ENCODE data around the gene EXTL2. TPM values are rescaled to one million over a fixed set of nuclear protein-coding genes. Genes with fewer than 3 reads are reported as not detected.
"Not testable (repeated sequence)": the region's sequence is repeated elsewhere in the genome, so short reads cannot be mapped to it uniquely, and the experiment has no call there.

The EXTL2 gene, protein sequence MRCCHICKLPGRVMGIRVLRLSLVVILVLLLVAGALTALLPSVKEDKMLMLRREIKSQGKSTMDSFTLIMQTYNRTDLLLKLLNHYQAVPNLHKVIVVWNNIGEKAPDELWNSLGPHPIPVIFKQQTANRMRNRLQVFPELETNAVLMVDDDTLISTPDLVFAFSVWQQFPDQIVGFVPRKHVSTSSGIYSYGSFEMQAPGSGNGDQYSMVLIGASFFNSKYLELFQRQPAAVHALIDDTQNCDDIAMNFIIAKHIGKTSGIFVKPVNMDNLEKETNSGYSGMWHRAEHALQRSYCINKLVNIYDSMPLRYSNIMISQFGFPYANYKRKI
- 10 to 100 TPM in 11 of 12 donors, not detected in 1; 25.9 to 53.2 (median 42.0) TPM for polyA plus RNA-seq (ENCODE audit: insufficient read length in 12 of 12)
- long read RNA-seq, donor 1, transcript EXTL2-202 (5 exons, 3,985 nt), result major isoform, 6 of 8 reads
- long read RNA-seq, donor 1, partial matches to known transcripts, result 0 of 8 reads
- long read RNA-seq, donor 1, other reads (novel, unspliced or antisense), result 0 of 8 reads
- long read RNA-seq, donor 2, transcript EXTL2-202 (5 exons, 3,985 nt), result major isoform, 14 of 20 reads
- long read RNA-seq, donor 2, transcript EXTL2-201 (5 exons, 2,835 nt), result minor isoform, 5 of 20 reads
- long read RNA-seq, donor 2, partial matches to known transcripts, result 0 of 20 reads
- long read RNA-seq, donor 2, other reads (novel, unspliced or antisense), result 0 of 20 reads
- long read RNA-seq, donor 3, partial matches to known transcripts, result 0 of 3 reads
- long read RNA-seq, donor 3, other reads (novel, unspliced or antisense), result 0 of 3 reads
- long read RNA-seq, donor 4, partial matches to known transcripts, result 0 of 3 reads
- long read RNA-seq, donor 4, other reads (novel, unspliced or antisense), result 0 of 3 reads
- long read RNA-seq, donor 5, transcript EXTL2-201 (5 exons, 2,835 nt), result minor isoform, 7 of 17 reads
- long read RNA-seq, donor 5, transcript EXTL2-202 (5 exons, 3,985 nt), result major isoform, 10 of 17 reads
- long read RNA-seq, donor 5, partial matches to known transcripts, result 0 of 17 reads
- long read RNA-seq, donor 5, other reads (novel, unspliced or antisense), result 0 of 17 reads
- long read RNA-seq, donor 6, transcript EXTL2-202 (5 exons, 3,985 nt), result major isoform, 11 of 12 reads
- long read RNA-seq, donor 6, partial matches to known transcripts, result 0 of 12 reads
- long read RNA-seq, donor 6, other reads (novel, unspliced or antisense), result 0 of 12 reads
- long read RNA-seq, donor 7, transcript EXTL2-202 (5 exons, 3,985 nt), result major isoform, 8 of 9 reads
- long read RNA-seq, donor 7, partial matches to known transcripts, result 0 of 9 reads
- long read RNA-seq, donor 7, other reads (novel, unspliced or antisense), result 0 of 9 reads
- long read RNA-seq, donor 8, transcript EXTL2-201 (5 exons, 2,835 nt), result minor isoform, 5 of 17 reads
- long read RNA-seq, donor 8, transcript EXTL2-202 (5 exons, 3,985 nt), result major isoform, 11 of 17 reads
- long read RNA-seq, donor 8, partial matches to known transcripts, result 0 of 17 reads
- long read RNA-seq, donor 8, other reads (novel, unspliced or antisense), result 0 of 17 reads
- long read RNA-seq, donor 9, transcript EXTL2-202 (5 exons, 3,985 nt), result major isoform, 8 of 10 reads
- long read RNA-seq, donor 9, partial matches to known transcripts, result 0 of 10 reads
- long read RNA-seq, donor 9, other reads (novel, unspliced or antisense), result 0 of 10 reads
- long read RNA-seq, donor 10, transcript EXTL2-202 (5 exons, 3,985 nt), result major isoform, 6 of 7 reads
- long read RNA-seq, donor 10, partial matches to known transcripts, result 0 of 7 reads
- long read RNA-seq, donor 10, other reads (novel, unspliced or antisense), result 0 of 7 reads
- long read RNA-seq, donor 11, transcript EXTL2-202 (5 exons, 3,985 nt), result major isoform, 15 of 20 reads
- long read RNA-seq, donor 11, partial matches to known transcripts, result 0 of 20 reads
- long read RNA-seq, donor 11, other reads (novel, unspliced or antisense), result 0 of 20 reads

DNA sequence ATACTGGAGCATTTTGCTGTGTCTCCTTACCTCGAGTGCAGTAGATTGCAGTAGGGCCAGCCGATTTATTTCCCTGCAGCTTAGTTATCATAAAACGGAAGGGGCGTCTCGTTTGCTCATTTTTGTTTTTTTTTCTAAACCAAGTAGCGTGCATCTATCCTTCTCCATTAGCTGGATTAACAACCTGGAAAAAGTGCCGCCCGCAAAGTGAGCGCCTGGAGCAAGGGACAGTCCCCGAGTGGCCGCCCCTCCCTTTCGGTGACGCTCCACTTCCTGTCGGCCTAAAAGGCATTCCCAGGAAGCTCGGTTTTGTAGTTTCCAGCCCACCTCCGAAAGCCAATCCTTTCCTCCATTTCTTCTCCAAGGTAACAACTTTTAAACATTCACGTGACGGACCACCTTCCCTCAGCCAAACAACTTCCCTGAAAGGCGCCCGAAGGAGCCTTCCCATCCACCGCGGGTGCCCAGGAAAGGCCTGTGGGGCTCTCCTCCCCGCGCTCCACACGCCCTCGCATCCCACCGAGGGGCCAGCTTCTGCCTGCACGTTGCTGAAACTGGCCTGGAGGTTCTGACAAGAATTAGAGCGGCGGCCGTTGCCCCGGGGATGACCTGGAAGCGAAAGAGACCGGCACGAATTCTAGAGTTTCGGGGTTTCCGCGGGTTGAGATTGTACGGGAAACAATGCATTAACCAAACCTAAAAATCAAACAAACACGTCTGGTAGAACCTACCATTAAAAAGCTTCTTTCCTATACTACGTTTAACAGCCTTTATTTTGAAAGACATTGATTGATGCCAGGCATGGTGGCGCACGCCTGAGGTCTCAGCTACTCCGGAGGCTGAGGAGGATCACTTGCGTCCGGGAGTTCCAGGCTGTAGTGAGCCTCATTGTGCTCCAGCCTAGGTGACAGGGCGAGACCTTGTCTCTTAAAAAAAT is at the start of gene EXTL2:
Gene EXTL2 (minus strand): TSS at position 240 of the 937 bp plus-strand sequence. CDS start 6,085 bp downstream, outside the sequence.
- DNase-seq, result peak; percentile 90

DNA sequence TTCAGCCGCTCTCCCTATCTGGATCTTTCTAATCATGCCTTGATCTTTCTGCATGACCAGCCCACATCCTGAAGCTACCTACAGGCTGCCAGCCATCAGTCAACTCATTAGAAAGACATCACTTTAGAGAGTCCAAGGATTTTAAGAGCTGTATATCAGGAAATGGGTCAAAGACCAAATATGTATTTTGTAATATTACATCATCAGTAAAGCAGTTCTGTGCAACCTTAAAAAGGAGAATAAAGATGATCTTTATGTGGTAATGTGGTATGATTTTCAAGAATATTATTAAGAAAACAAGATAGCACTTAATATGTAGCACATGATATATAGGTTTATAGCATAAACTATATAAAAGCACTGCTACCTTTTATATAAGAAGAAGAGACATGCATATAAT is 48.9 kb upstream of the EXTL2 start:
- DNase-seq, result no peak

DNA sequence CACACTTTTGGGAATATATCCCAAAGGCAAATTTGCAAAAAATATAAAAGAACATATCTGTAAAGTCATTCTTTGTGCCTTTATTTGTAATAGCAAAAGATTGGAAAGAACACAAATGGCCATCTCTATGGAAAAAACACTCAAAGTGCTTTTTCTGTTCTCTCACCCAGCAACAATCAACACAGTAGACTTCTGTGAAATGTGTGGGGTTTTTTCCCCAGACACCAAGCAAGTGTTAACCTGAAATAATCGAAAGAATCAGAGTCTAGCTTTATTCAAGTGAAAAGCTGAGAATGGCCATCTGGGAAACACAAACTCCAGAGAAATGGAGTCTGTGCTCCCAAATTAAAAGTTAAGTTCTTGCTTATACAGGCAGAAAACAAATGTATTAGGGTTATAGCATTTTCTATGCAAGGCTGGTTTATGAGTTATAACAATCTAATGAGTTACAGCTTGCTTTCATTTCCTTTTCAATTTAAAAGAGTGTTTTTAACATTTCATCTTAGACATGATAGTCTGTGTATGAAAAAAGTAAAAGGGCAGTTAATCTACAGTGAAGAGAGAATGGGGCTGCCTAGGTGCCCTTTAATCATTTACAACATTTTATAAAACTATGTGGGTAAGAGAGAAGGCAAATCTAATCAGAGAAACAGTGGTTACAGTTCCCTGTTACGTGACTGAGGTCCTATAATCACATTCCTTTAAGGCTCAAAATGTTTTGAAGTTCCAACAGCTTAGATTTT is 47.8 kb upstream of the EXTL2 start:
- no peak for DNase-seq

DNA sequence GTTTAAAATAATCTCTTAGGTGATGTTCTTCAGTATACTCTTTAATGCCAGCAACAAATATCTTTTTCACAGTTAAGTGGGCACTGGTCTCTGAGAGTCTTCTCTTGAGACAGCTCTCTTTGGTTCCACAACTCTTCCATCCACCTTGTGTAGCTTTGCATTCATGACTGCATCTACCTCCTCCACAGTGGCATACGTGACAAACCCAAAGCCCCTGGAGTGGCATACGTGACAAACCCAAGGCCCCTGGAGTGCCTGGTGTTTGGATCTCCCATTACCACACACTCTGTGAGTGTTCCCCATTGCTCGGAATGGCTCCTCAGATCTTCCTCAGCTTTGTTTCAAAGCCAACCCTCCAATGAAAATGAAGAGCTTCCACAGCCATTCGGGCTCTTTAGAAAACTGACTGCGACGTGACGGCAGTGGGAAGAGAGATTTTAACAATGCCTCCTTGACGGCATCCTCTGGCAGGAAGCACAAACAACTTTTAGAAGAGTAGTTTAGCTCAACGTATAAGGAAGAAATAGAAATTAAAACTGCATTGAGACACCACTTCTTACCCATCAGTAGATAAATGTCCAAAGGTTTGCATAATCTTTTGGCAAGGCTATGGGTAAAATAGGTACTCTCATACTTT is 47.1 kb upstream of the EXTL2 start:
- no peak for DNase-seq

DNA sequence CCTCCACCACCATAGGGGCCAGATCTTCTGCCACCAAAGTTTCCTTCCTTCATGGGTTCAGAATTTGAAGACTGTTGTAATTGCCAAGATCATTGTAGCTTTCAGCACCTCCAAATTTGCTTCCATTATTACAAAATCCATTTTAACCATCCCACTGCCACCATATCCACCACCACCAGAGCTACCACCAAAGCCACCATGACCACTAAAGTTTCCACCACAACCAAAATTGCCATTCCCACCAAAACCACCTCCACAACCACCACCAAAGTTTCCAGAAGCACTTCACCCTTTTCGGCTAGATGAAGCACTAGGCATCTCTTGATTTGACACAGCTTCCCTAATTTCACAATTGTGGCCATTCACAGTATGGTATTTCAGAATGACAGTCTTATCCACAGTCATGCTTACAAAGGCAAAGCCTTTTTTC is 46.5 kb upstream of the EXTL2 start:
- DNase-seq, result no peak

DNA sequence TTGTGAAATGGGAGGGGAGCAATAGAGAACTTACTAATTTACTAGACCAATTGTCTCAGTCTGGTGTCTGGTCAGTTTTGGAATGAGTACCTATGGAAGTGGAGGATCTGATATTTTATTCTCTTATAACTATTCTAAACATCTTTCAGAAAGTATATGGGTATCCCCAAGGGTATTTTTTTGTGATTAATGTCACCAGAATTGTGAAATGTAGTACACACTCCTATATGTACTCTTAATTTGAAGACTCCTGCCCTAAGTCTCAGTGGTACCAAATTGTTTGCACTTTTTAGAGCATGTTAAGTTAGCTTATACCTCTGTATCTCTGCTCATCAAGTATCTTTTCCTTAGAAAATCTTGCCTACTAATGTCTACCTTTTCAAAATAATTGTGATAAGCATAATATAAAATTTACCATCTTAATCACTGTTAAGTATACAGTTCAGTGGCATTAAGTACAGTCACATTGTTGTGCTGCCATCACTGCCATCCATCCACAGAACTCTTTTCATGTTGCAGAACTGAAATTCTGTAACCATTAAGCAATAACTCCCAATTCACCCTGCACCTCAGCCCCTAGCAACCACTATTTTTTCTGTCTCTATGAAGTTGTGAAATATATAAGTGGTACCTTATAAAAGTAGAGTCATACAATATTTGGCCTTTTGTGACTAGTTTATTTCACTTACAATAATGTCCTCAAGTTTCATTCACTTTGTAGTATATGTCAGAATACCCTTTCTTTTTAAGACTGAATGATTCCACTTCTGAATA is 41.7 kb upstream of the EXTL2 start:
- no peak for DNase-seq

DNA sequence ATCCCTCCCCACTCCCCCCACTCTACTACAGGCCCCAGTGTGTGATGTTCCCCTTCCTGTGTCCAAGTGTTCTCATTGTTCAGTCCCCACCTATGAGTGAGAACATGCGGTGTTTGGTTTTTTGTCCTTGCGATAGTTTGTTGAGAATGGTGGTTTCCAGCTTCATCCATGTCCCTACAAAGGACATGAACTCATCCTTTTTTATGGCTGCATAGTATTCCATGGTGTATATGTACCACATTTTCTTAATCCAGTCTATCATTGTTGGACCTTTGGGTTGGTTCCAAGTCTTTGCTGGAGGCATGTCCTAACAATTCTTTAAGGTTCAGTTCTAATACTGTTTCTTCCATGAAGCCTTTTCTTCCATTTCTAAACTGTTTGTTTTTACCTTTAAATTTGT is 38.9 kb upstream of the EXTL2 start:
- DNase-seq, result not testable (repeated sequence)

DNA sequence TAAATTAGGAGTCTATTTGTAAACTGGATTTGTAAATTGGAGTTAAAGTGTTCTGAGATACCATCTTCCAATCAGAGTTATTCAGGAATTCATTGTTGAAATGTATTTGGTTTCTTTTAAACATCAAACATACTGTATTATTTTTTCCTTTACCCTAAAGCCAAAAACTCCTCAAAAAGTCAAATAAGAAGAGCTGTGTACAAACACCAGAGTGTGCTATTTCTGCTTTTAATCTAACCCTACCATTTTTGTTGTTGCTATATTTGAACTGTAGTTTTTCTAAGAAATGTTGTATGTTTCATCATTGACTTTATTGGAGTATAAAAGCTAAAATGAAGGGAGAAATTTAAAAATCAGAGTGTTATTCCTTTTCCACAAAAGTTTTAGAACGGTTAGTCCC is 37.1 kb upstream of the EXTL2 start:
- no peak for DNase-seq

DNA sequence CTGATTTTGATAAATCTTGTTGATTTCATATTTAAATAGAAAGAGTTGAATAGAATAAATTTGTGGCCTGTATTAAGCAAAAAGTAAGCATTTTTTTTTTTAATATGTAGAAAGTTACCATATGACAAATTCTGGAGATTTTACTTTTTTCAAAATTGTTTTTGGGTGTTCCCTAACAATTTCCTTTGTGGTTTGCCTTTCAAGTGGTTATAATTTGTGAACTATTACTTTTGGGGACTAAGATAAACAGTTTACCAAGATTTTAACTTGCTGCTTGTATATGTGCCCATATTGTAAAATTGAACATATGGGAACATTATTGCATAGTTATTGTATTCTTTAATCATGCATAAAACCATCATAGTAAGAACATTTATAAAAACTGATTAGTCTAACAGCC is 35.9 kb upstream of the EXTL2 start:
- no peak for DNase-seq

DNA sequence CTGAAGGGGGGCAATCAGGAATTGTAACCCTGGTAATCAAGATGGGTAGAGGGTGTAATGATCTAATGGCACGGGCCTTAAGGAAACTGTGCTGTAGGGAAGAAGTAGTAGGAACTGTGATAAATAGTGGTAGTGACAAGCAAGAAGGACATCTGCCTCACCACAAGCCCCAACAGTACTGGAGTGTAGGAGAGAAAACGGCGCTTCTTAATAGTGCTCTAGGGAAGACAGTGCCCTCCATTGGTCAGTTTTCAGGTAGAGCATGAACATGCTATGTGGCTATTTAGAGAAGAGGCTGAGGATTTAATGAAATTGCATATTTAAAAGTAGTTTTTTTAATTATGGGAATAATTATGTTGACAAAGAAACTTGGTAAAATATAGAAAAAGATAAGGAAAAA is 33.5 kb upstream of the EXTL2 start:
- DNase-seq, result no peak

DNA sequence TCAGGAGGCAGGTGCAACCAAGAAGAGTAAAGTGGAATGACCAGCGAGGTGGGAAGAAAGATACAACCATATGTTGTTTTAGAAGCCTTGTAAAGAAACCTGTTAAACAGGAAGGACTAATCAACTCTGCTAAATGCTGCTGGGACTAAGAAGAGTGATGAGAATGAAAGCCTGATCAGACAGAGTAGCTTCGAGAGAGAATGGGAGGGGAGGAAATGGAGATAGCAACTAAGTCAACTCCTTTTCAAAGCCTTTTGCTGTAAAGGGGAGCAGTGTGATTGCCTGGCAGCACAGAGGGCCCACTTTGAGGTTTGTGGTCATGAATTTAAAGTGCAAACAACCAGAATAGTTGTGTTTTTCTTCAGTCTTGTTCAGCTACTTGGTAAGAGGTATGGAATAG is 32.6 kb upstream of the EXTL2 start:
- DNase-seq, result no peak

DNA sequence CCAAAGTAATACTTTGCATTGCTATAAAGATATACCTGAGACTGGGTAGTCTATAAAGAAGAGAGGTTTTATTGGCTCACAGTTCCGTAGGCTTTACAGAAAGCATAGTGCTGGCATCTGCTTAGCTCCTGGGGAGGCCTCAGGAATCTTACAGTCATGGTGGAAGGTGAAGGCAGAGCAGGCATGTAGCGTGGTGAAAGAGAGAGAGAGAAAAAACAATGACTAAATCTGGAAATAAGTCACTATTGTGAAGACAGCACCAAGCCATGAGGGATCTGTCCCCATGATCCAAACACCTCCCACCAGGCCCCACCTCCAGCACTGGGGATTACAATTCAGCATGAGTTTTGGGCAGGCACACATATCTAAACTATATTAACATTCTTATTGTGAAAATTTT is 31.6 kb upstream of the EXTL2 start:
- no peak for DNase-seq

DNA sequence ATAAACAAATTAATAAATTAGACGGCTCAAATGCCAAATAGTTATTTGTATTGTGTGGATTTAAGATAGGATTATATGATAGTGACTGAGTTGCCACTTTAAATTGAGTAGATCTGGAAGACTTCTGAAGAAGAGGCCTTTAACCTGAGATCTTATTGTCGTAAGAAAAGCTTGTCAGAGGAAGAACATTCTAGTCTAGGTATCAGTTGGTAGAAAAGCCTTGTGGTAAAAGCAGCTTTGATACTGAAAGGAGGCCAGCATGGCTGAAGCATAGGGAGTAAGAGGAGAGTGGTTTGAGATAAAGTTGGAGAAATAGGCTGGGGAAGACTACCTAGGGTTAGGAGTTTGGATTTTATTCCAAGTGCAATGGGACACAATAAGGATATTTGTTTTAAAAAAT is 30.3 kb upstream of the EXTL2 start:
- no peak for DNase-seq

DNA sequence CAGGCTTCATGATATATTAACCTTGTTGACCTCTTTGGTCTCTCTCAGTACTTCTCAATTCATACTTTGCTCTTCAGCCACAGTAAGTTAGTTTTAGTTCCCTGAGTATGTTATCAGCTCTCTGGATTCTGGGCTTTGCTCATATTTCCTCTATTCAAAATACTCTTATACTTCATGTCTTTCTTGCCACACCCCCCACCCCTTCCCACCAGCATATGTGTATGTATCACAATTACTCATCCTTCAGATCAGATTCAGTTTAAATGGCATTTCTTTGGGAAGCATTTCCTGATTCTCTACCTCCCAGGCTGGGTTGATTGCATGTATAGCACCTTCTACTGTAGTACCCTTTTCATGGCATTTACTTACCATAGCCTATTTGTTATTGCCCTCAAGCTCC is 29.6 kb upstream of the EXTL2 start:
- no peak for DNase-seq

DNA sequence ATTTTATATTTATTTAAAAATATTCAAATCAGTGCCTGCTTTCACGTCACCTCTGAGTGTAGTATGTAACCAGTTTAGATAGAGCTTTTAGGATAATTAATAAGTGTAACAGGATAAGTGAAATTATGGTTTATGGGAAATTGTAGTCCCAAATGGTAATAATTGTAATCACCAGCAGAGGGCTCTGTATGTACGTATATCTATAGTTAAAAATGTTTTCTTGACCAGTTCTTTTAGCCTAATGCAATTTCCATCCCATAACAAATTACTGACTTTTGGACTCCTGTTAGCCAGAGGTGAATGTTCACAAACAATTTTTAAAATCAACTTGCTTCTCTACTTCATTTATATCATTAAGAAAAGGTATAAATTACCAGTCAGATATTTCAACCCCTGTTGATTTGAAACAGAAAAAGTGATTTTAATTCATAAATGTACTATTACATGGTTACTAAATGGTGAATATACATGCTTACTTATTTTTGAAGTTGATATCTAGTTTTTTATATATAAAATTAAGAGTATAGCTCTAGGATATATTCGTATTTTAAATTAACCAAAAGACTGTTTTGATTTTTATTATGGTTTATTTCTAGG is 26.6 kb upstream of the EXTL2 start:
- peak; percentile 59 for DNase-seq

DNA sequence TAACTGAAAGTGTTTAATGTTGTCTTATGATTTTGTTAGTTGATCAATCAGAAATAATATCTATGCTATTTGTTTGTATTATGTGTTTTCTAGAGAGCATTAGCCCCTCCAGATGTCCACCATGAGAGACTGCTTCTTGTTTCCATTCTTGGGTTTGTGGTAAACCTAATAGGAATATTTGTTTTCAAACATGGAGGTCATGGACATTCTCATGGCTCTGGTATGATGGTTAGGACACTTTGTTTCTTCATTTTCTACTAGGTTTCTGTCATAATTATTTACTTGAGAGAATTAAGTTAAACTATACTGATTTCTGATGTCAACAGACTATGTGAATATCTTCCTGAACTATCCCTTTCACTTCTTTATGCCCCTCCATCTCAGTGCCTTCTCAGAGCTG is 17.4 kb upstream of the EXTL2 start:
- DNase-seq, result no peak

DNA sequence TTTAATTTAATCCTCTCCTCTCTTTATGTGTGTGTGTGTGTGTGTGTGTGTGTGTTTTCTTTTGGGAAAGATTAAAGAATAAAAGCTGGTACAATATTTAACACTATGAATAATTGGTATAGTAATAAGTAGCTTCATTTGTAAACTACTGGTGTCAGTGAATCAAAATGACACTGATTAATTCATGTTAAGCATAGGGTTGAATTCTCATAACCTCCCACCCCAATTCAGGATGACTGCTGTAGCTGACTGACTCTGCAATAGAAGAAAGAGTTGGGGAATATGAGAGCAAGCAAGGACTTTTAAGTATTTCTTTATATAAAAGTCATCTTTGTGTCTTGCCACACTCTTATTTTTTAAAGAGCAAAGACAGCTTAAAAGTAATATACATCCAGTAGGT is 14.4 kb upstream of the EXTL2 start:
- no peak for DNase-seq
